WTC11 (cell line): ENCODE data around the gene PRXL2B. TPM values are rescaled to one million over a fixed set of nuclear protein-coding genes. Genes with fewer than 3 reads are reported as not detected.

Experiments
- ATAC-seq: fragments of 200-7000 bp; cut with Tn5 transposase; 2 replicates; pipeline ENCODE4 v1.10.0; 2021; ENCODE audit warnings: mild to moderate bottlenecking, moderate library complexity
- CTCF ChIA-PET: fragments of 300-600 bp; sonication (Branson Sonifier 250); formaldehyde crosslinking; loops from one replicate; lab custom pipeline; 2021; ENCODE audit warnings: antibody characterized with exemption; lab: Charles Lee
- POLR2A ChIA-PET: fragments of 350-600 bp; sonication (Branson Sonifier 250); formaldehyde crosslinking; loops from one replicate; lab custom pipeline; 2021; ENCODE audit warnings: antibody characterized with exemption; lab: Charles Lee
- DNase-seq: peaks from one replicate; pipeline ENCODE4 v3.0.0; 2021; ENCODE audit warnings: low spot score
- H3K27ac Mint-ChIP-seq: 2 replicates; pipeline ENCODE4 v1.8.0; 2021; ENCODE audit warnings: mixed read lengths
- H3K27me3 Mint-ChIP-seq: 2 replicates; pipeline ENCODE4 v1.8.0; 2021; ENCODE audit warnings: low read depth, mild to moderate bottlenecking, moderate library complexity, mixed read lengths
- H3K36me3 Mint-ChIP-seq: 2 replicates; pipeline ENCODE4 v1.8.0; 2021; ENCODE audit warnings: mixed read lengths
- H3K4me1 Mint-ChIP-seq: 2 replicates; pipeline ENCODE4 v1.8.0; 2022; ENCODE audit warnings: mixed read lengths
- H3K4me3 Mint-ChIP-seq: 2 replicates; pipeline ENCODE4 v1.8.0; 2021; ENCODE audit warnings: mild to moderate bottlenecking, moderate library complexity, mixed read lengths
- H3K9me3 Mint-ChIP-seq: 2 replicates; pipeline ENCODE4 v1.8.0; 2021; ENCODE audit warnings: mixed read lengths
- ATF6 ChIP-seq: sonication (generic); formaldehyde crosslinking; IDR thresholded peaks from 2 replicates; pipeline ENCODE4 v1.8.1; 2023; ENCODE audit warnings: mild to moderate bottlenecking, missing genetic modification reagents
- CTCF ChIP-seq: fragments of 200-600 bp; IDR thresholded peaks from 2 replicates; pipeline ENCODE4 v1.8.0; 2022; ENCODE audit warnings: antibody characterized with exemption
- EMX1 ChIP-seq: fragments of 250-450 bp; sonication (Bioruptor Pico); IDR thresholded peaks from 2 replicates; pipeline ENCODE4 v1.8.0; 2021; ENCODE audit warnings: mild to moderate bottlenecking
- FOXK1 ChIP-seq: sonication (generic); formaldehyde crosslinking; IDR thresholded peaks from 2 replicates; pipeline ENCODE4 v1.8.0; 2022; ENCODE audit warnings: mild to moderate bottlenecking, moderate library complexity, missing genetic modification reagents
- GTF2I ChIP-seq: fragments of 250-450 bp; sonication (Bioruptor Pico); conservative IDR thresholded peaks from 2 replicates; pipeline ENCODE4 v1.4.0; 2021; ENCODE audit warnings: mild to moderate bottlenecking
- IRF2 ChIP-seq: sonication (generic); formaldehyde crosslinking; IDR thresholded peaks from 2 replicates; pipeline ENCODE4 v1.8.0; 2022; ENCODE audit warnings: low read depth, missing genetic modification reagents, borderline replicate concordance
- NFE2L1 ChIP-seq: sonication (generic); formaldehyde crosslinking; IDR thresholded peaks from 2 replicates; pipeline ENCODE4 v1.8.1; 2023; ENCODE audit warnings: missing genetic modification reagents
- NR1H2 ChIP-seq: sonication (generic); formaldehyde crosslinking; IDR thresholded peaks from 2 replicates; pipeline ENCODE4 v1.9.0; 2021; ENCODE audit warnings: mild to moderate bottlenecking, moderate library complexity, missing genetic modification reagents
- NR2C2 ChIP-seq: sonication (generic); formaldehyde crosslinking; IDR thresholded peaks from 2 replicates; pipeline ENCODE4 v1.8.0; 2022; ENCODE audit warnings: mild to moderate bottlenecking, missing genetic modification reagents
- PREB ChIP-seq: sonication (generic); formaldehyde crosslinking; IDR thresholded peaks from 2 replicates; pipeline ENCODE4 v1.8.1; 2022; ENCODE audit warnings: mild to moderate bottlenecking, missing genetic modification reagents, moderate library complexity, borderline replicate concordance
- SMAD4 ChIP-seq: sonication (generic); formaldehyde crosslinking; IDR thresholded peaks from 2 replicates; pipeline ENCODE4 v1.8.0; 2022; ENCODE audit warnings: mild to moderate bottlenecking, missing genetic modification reagents
- SP1 ChIP-seq: sonication (generic); formaldehyde crosslinking; conservative IDR thresholded peaks from 2 replicates; pipeline ENCODE4 v1.8.1; 2022; ENCODE audit warnings: missing genetic modification reagents
- TCF7 ChIP-seq: sonication (generic); formaldehyde crosslinking; IDR thresholded peaks from 2 replicates; pipeline ENCODE4 v1.8.0; 2022; ENCODE audit warnings: mild to moderate bottlenecking, low read depth, missing genetic modification reagents, moderate library complexity
- TEAD1 ChIP-seq: sonication (generic); formaldehyde crosslinking; IDR thresholded peaks from 2 replicates; pipeline ENCODE4 v1.8.0; 2022; ENCODE audit warnings: mild to moderate bottlenecking, missing genetic modification reagents
- TEAD4 ChIP-seq: sonication (generic); formaldehyde crosslinking; IDR thresholded peaks from 2 replicates; pipeline ENCODE4 v1.8.0; 2022; ENCODE audit warnings: mild to moderate bottlenecking, missing genetic modification reagents
- ZNF232 ChIP-seq: sonication (generic); formaldehyde crosslinking; IDR thresholded peaks from 2 replicates; pipeline ENCODE4 v1.8.0; 2022; ENCODE audit warnings: mild to moderate bottlenecking, missing genetic modification reagents
- ZNF317 ChIP-seq: sonication (generic); formaldehyde crosslinking; IDR thresholded peaks from 2 replicates; pipeline ENCODE4 v1.8.1; 2023; ENCODE audit warnings: low read depth, mild to moderate bottlenecking, moderate library complexity, missing genetic modification reagents, borderline replicate concordance
- ZNF396 ChIP-seq: fragments of 250-450 bp; sonication (Bioruptor Pico); IDR thresholded peaks from 2 replicates; pipeline ENCODE4 v1.8.0; 2021; ENCODE audit warnings: mild to moderate bottlenecking, moderate library complexity, borderline replicate concordance
- ZNF416 ChIP-seq: fragments of 250-450 bp; sonication (Bioruptor Pico); IDR thresholded peaks from 2 replicates; pipeline ENCODE4 v1.9.0; 2021; ENCODE audit warnings: mild to moderate bottlenecking, inconsistent platforms
- ZNF425 ChIP-seq: fragments of 250-450 bp; sonication (Bioruptor Pico); conservative IDR thresholded peaks from 2 replicates; pipeline ENCODE4 v1.9.0; 2021; ENCODE audit warnings: mild to moderate bottlenecking
- ZNF512 ChIP-seq: sonication (generic); formaldehyde crosslinking; IDR thresholded peaks from 2 replicates; pipeline ENCODE4 v1.8.1; 2022; ENCODE audit warnings: missing genetic modification reagents, borderline replicate concordance
- total RNA-seq: library from RNA; stranded (reverse); gene quantifications from 3 replicates; pipeline ENCODE4 v1.2.3, GENCODE V29; 2021
- TF ChIP-seq, protein P1 (sequence below): sonication (generic); formaldehyde crosslinking; IDR thresholded peaks from 2 replicates; pipeline ENCODE4 v1.8.1; 2023; ENCODE audit warnings: mild to moderate bottlenecking, missing genetic modification reagents, moderate library complexity
- TF ChIP-seq, protein P2 (sequence below): sonication (generic); formaldehyde crosslinking; IDR thresholded peaks from 2 replicates; pipeline ENCODE4 v1.8.1; 2022; ENCODE audit warnings: mild to moderate bottlenecking, moderate library complexity, missing genetic modification reagents
- TF ChIP-seq, protein P3 (sequence below): sonication (generic); formaldehyde crosslinking; IDR thresholded peaks from 2 replicates; pipeline ENCODE4 v1.8.1; 2023; ENCODE audit warnings: mild to moderate bottlenecking, moderate library complexity, missing genetic modification reagents
- TF ChIP-seq, protein P4 (sequence below): sonication (generic); formaldehyde crosslinking; IDR thresholded peaks from 2 replicates; pipeline ENCODE4 v1.8.0; 2022; ENCODE audit warnings: mild to moderate bottlenecking, missing genetic modification reagents

The PRXL2B gene
- total RNA-seq, 1 experiment from 2014 or later, result 50.3 TPM

GRCh38 chr1:2548068-2548589, 38.4 kb upstream of the PRXL2B start:
- Mint-ChIP-seq H3K9me3 (no peaks in the 10 kb centered on the region), H3K27ac (no peak overlapping the region), H3K4me1 (peaks cover 5% of the 10 kb centered on the region; the same call in 1 of the 2 replicates), H3K36me3 (no peaks in the 10 kb centered on the region), H3K27me3 (no peaks in the 10 kb centered on the region; the same call in 1 of the 2 replicates), H3K4me3 (peak overlapping the region; percentile 72)
- CTCF ChIA-PET, result interaction anchor here (0.9 to 3.7 kb wide), 26 partner anchors 8 to 876 kb away, joined by 3 to 61 read pairs (median 5); partner anchors contain the start of genes FAAP20, MORN1, PANK4 and PEX10
- DNase-seq, result peak; percentile 87
- POLR2A ChIA-PET, result interaction anchor here (0.5 to 1.3 kb wide), 4 partner anchors 12 to 297 kb away, joined by 3 to 4 read pairs (median 3); no protein-coding TSS in a partner anchor
- peak; percentile 25 for ATAC-seq
- TF ChIP-seq NR2C2 (CRISPR knock-in tag), result no peak
- TF ChIP-seq ZNF232, result no peak
- TF ChIP-seq ZNF396 (CRISPR knock-in tag), result no peak
- TF ChIP-seq, protein P1, sequence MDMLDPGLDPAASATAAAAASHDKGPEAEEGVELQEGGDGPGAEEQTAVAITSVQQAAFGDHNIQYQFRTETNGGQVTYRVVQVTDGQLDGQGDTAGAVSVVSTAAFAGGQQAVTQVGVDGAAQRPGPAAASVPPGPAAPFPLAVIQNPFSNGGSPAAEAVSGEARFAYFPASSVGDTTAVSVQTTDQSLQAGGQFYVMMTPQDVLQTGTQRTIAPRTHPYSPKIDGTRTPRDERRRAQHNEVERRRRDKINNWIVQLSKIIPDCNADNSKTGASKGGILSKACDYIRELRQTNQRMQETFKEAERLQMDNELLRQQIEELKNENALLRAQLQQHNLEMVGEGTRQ (CRISPR knock-in tag), result 0 out of 2 replicates have a peak, but pooled peaks have one; percentile 17
- peak; percentile 92 for TF ChIP-seq CTCF
- TF ChIP-seq ZNF416 (CRISPR knock-in tag), result no peak
- TF ChIP-seq NFE2L1, result no peak
- 0 out of 2 replicates have a peak, but pooled peaks have one; percentile 18 for TF ChIP-seq SP1 (CRISPR knock-in tag)
- TF ChIP-seq TCF7 (CRISPR knock-in tag), result no peak
- TF ChIP-seq, protein P2, sequence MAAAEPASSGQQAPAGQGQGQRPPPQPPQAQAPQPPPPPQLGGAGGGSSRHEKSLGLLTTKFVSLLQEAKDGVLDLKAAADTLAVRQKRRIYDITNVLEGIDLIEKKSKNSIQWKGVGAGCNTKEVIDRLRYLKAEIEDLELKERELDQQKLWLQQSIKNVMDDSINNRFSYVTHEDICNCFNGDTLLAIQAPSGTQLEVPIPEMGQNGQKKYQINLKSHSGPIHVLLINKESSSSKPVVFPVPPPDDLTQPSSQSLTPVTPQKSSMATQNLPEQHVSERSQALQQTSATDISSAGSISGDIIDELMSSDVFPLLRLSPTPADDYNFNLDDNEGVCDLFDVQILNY (CRISPR knock-in tag), result 0 out of 2 replicates have a peak, but pooled peaks have one; percentile 47
- TF ChIP-seq ZNF425 (CRISPR knock-in tag), result no peak
- TF ChIP-seq FOXK1, result no peak
- no peak for TF ChIP-seq ZNF317
- TF ChIP-seq TEAD4, result no peak
- no peak for TF ChIP-seq IRF2 (CRISPR knock-in tag)
- 0 out of 2 replicates have a peak, but pooled peaks have one; percentile 26 for TF ChIP-seq SMAD4 (CRISPR knock-in tag)
- TF ChIP-seq, protein P3, sequence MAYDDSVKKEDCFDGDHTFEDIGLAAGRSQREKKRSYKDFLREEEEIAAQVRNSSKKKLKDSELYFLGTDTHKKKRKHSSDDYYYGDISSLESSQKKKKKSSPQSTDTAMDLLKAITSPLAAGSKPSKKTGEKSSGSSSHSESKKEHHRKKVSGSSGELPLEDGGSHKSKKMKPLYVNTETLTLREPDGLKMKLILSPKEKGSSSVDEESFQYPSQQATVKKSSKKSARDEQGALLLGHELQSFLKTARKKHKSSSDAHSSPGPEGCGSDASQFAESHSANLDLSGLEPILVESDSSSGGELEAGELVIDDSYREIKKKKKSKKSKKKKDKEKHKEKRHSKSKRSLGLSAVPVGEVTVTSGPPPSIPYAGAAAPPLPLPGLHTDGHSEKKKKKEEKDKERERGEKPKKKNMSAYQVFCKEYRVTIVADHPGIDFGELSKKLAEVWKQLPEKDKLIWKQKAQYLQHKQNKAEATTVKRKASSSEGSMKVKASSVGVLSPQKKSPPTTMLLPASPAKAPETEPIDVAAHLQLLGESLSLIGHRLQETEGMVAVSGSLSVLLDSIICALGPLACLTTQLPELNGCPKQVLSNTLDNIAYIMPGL (CRISPR knock-in tag), result peak; percentile 42; the same call in 1 of the 2 replicates
- TF ChIP-seq ZNF512 (CRISPR knock-in tag), result no peak
- TF ChIP-seq, protein P4, sequence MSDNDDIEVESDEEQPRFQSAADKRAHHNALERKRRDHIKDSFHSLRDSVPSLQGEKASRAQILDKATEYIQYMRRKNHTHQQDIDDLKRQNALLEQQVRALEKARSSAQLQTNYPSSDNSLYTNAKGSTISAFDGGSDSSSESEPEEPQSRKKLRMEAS, result 0 out of 2 replicates have a peak, but pooled peaks have one; percentile 20
- no peak for TF ChIP-seq NR1H2 (CRISPR knock-in tag)
- no peak for TF ChIP-seq GTF2I (CRISPR knock-in tag)
- no peak for TF ChIP-seq TEAD1 (CRISPR knock-in tag)
- TF ChIP-seq EMX1 (CRISPR knock-in tag), result no peak
- no peak for TF ChIP-seq PREB (CRISPR knock-in tag)
- no peak for TF ChIP-seq ATF6 (CRISPR knock-in tag)
